SK-N-SH (cell line): ENCODE data around the gene TUBGCP6. TPM values are rescaled to one million over a fixed set of nuclear protein-coding genes. Genes with fewer than 3 reads are reported as not detected.

Experiments
- CTCF ChIA-PET: fragments of 300-600, 350-600 bp; formaldehyde crosslinking; extraction: SDS; loops from one replicate; lab custom pipeline; 2021; lab: Yijun Ruan, JAX
- POLR2A ChIA-PET: fragments of 350-600 bp; sonication (Branson Sonifier 250); formaldehyde crosslinking; extraction: SDS; loops from one replicate; lab custom pipeline; 2020; ENCODE audit warnings: antibody characterized with exemption, inconsistent platforms; lab: Yijun Ruan, JAX
- DNase-seq: peaks from one replicate; pipeline ENCODE4 v3.0.0; 2012
- H2AFZ ChIP-seq: fragments of 200-600 bp; sonication (generic); 2 replicates; pipeline ENCODE4 v1.8.1; 2016; ENCODE audit warnings: antibody characterized with exemption, mild to moderate bottlenecking, low read depth
- H3F3A ChIP-seq: fragments of 200-600 bp; sonication (generic); replicated peaks from 2 replicates; pipeline ENCODE3; 2016; ENCODE audit warnings: antibody characterized with exemption, mild to moderate bottlenecking; ENCODE audit not compliant: insufficient read depth
- H3K27ac ChIP-seq, 2 experiments: fragments of 200-500 bp in 1 of 2; fragments of 200-600 bp in 1 of 2; sonication (Bioruptor generic) in 1 of 2; sonication (generic), shearing (Covaris generic) in 1 of 2; 2 replicates each; pipeline versions ENCODE4 v1.5.1 to v1.6.1; 2014 to 2016; ENCODE audit warnings: low read depth in 2 of 2, inconsistent platforms in 1 of 2, low read length in 1 of 2, mild to moderate bottlenecking in 1 of 2, mixed read lengths in 1 of 2
- H3K27me3 ChIP-seq: fragments of 200-600 bp; sonication (generic), shearing (Covaris generic); 2 replicates; pipeline ENCODE4 v1.6.1; 2016; ENCODE audit warnings: mixed run types; ENCODE audit not compliant: insufficient read depth
- H3K36me3 ChIP-seq, 2 experiments: fragments of 200-500 bp in 1 of 2; fragments of 200-600 bp in 1 of 2; sonication (Bioruptor generic) in 1 of 2; sonication (generic) in 1 of 2; replicated peaks in 1 of 2; 2 replicates each; pipeline versions ENCODE3 to v1.5.1; 2014 to 2016; ENCODE audit warnings: low read length in 1 of 2, mild to moderate bottlenecking in 1 of 2; ENCODE audit not compliant: insufficient read depth in 2 of 2, control insufficient read depth in 1 of 2
- H3K4me1 ChIP-seq, 2 experiments: fragments of 200-500 bp in 1 of 2; fragments of 200-600 bp in 1 of 2; sonication (Bioruptor generic) in 1 of 2; sonication (generic), shearing (Covaris generic) in 1 of 2; 2 replicates each; pipeline versions ENCODE4 v1.5.1 to v1.6.1; 2014 to 2016; ENCODE audit warnings: low read depth in 1 of 2, low read length in 1 of 2, mixed run types in 1 of 2; ENCODE audit not compliant: insufficient read depth in 2 of 2, control insufficient read depth in 1 of 2
- H3K4me2 ChIP-seq: fragments of 200-600 bp; sonication (generic), shearing (Covaris generic); 2 replicates; pipeline ENCODE4 v1.6.1; 2017; ENCODE audit warnings: mixed run types
- H3K4me3 ChIP-seq, 2 experiments: fragments of 200-500 bp in 1 of 2; fragments of 200-600 bp in 1 of 2; sonication (Bioruptor generic) in 1 of 2; sonication (generic), shearing (Covaris generic) in 1 of 2; 2 replicates each; pipeline versions ENCODE4 v1.5.1 to v1.8.1; 2014 to 2016; ENCODE audit warnings: low read depth in 2 of 2, inconsistent platforms in 1 of 2, low read length in 1 of 2, mild to moderate bottlenecking in 1 of 2, mixed read lengths in 1 of 2, moderate library complexity in 1 of 2
- H3K79me2 ChIP-seq: fragments of 200-600 bp; sonication (generic); 2 replicates; pipeline ENCODE4 v1.8.1; 2017; ENCODE audit warnings: mild to moderate bottlenecking; ENCODE audit not compliant: insufficient read depth
- H3K9ac ChIP-seq: fragments of 200-600 bp; sonication (generic); 2 replicates; pipeline ENCODE4 v1.6.1; 2017; ENCODE audit warnings: mixed run types
- H3K9me2 ChIP-seq: fragments of 200-600 bp; sonication (generic); 2 replicates; pipeline ENCODE4 v1.6.1; 2017; ENCODE audit warnings: mixed run types
- H3K9me3 ChIP-seq: fragments of 200-600 bp; sonication (generic); 2 replicates; pipeline ENCODE4 v1.6.1; 2017; ENCODE audit warnings: mixed run types, mild to moderate bottlenecking, moderate library complexity
- H4K20me1 ChIP-seq: fragments of 200-600 bp; sonication (generic); 2 replicates; pipeline ENCODE4 v1.6.1; 2017; ENCODE audit warnings: mild to moderate bottlenecking, mixed run types; ENCODE audit not compliant: insufficient read depth
- ELF1 ChIP-seq: IDR thresholded peaks from 2 replicates; pipeline ENCODE4 v1.4.0; 2012
- EZH2phosphoT487 ChIP-seq: fragments of 200-600 bp; sonication (generic); IDR thresholded peaks from 2 replicates; pipeline ENCODE4 v1.6.1; 2017; ENCODE audit warnings: low read depth, mixed run types, mild to moderate bottlenecking, antibody characterized with exemption, moderate library complexity, borderline replicate concordance
- GATA2 ChIP-seq: sonication (generic); formaldehyde crosslinking; IDR thresholded peaks from 2 replicates; pipeline ENCODE4 v1.5.0; 2020; ENCODE audit warnings: mild to moderate bottlenecking, missing genetic modification reagents
- MAX ChIP-seq: IDR thresholded peaks from 2 replicates; pipeline ENCODE4 v1.4.0; 2012; ENCODE audit warnings: low read depth
- MXI1 ChIP-seq: IDR thresholded peaks from 2 replicates; pipeline ENCODE4 v1.6.1; 2012; ENCODE audit warnings: mild to moderate bottlenecking, low read depth, low read length, improper control_type of control experiment
- NFIC ChIP-seq: IDR thresholded peaks from 2 replicates; pipeline ENCODE4 v1.4.0; 2012; ENCODE audit warnings: borderline replicate concordance
- RCOR1 ChIP-seq: fragments of 150-350 bp; IDR thresholded peaks from 2 replicates; pipeline ENCODE4 v1.6.1; 2017; ENCODE audit warnings: antibody characterized with exemption, low read length
- RXRA ChIP-seq: IDR thresholded peaks from 2 replicates; pipeline ENCODE4 v1.4.0; 2012; ENCODE audit warnings: low read depth, mild to moderate bottlenecking, borderline replicate concordance
- USF1 ChIP-seq: IDR thresholded peaks from 2 replicates; pipeline ENCODE4 v1.4.0; 2012; ENCODE audit warnings: low read depth, borderline replicate concordance
- USF2 ChIP-seq: fragments of 150-350 bp; IDR thresholded peaks from 2 replicates; pipeline ENCODE4 v1.6.1; 2017; ENCODE audit warnings: antibody characterized with exemption, low read length, low read depth, borderline replicate concordance
- YY1 ChIP-seq: IDR thresholded peaks from 2 replicates; pipeline ENCODE4 v1.4.0; 2012; ENCODE audit warnings: low read depth, mild to moderate bottlenecking
- WGBS: methylation state at CpG from one replicate; pipeline ENCODE4 v1.1.6; 2017; ENCODE audit warnings: low lambda C conversion rate; 5-methylcytosine and 5-hydroxymethylcytosine counted together
- polyA plus RNA-seq, 3 experiments: library from polyadenylated mRNA; depleted of rRNA; stranded (reverse); fragments of >200 nt; gene quantifications; 2 replicates each; pipeline ENCODE4 v1.2.3, GENCODE V29; 2012
- TF ChIP-seq, protein P1 (sequence below): IDR thresholded peaks from 2 replicates; pipeline ENCODE4 v1.4.0; 2012; ENCODE audit warnings: low read depth, borderline replicate concordance

TUBGCP6 gene
- polyA plus RNA-seq, 1 of the 3 experiments (the other 2 are of a cell fraction) = 40.4 TPM

DNA sequence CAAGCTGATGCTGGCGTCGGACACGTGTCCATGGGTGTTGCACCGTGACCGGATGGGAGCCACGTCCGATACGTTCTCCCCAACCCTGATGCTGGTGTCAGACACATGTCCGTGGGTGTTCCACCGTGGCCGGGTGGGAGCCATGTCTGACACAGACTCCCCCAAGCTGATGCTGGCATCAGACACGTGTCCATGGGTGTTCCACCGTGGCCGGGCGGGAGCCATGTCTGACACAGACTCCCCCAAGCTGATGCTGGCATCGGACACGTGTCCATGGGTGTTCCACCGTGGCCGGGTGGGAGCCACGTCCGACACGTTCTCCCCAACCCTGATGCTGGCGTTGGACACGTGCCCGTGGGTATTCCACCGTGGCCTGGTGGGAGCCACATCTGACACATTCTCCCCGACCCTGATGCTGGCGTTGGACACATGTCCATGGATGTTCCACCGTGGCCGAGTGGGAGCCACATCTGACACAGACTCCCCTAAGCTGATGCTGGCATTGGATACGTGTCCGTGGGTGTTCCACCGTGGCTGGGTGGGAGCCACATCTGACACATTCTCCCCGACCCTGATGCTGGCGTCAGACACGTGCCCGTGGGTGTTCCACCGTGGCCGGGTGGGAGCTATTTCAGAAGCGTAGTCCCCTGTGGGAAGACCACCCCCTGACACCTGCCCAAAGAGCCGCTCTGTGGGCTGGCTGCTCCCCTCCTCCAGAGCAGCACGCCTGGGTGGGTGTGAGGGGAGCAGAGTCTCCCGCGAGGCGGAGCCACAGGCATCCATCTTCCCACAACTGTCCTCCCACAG, 24.0 kb downstream of the TUBGCP6 start (continued):
- no peak for TF ChIP-seq EZH2phosphoT487
- TF ChIP-seq, protein P1, sequence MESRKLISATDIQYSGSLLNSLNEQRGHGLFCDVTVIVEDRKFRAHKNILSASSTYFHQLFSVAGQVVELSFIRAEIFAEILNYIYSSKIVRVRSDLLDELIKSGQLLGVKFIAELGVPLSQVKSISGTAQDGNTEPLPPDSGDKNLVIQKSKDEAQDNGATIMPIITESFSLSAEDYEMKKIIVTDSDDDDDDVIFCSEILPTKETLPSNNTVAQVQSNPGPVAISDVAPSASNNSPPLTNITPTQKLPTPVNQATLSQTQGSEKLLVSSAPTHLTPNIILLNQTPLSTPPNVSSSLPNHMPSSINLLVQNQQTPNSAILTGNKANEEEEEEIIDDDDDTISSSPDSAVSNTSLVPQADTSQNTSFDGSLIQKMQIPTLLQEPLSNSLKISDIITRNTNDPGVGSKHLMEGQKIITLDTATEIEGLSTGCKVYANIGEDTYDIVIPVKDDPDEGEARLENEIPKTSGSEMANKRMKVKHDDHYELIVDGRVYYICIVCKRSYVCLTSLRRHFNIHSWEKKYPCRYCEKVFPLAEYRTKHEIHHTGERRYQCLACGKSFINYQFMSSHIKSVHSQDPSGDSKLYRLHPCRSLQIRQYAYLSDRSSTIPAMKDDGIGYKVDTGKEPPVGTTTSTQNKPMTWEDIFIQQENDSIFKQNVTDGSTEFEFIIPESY = no peak
- TF ChIP-seq NFIC = no peak
- no peak for TF ChIP-seq RCOR1
- TF ChIP-seq, all 33 proteins: peak for 0

GRCh38 chr22:50219800-50220602, 24.8 kb downstream of the TUBGCP6 start:
- H3K36me3 ChIP-seq = peaks cover 3 to 78% of the 10 kb centered on the region in 2 experiments
- DNase-seq = no peak
- no peaks in the 10 kb centered on the region for H3K27me3 ChIP-seq
- no peak overlapping the region for H3K4me3 ChIP-seq
- peaks cover 0 to 19% of the 10 kb centered on the region in 2 experiments; a peak in 1 of 4 replicates for H3K4me1 ChIP-seq
- H4K20me1 ChIP-seq = peaks cover 10% of the 10 kb centered on the region; the same call in 1 of the 2 replicates
- no peak overlapping the region for H2AFZ ChIP-seq
- H3K9me2 ChIP-seq = no peaks in the 10 kb centered on the region
- no peaks in the 10 kb centered on the region for H3K79me2 ChIP-seq
- no peaks in the 10 kb centered on the region for H3K9me3 ChIP-seq
- ChIA-PET POLR2A (no interaction called here), CTCF (interaction anchor here (1.0 to 2.7 kb wide), 6 partner anchors 12 to 70 kb away, joined by 3 to 12 read pairs (median 3); no protein-coding TSS in a partner anchor)
- 94% methylated on average over 19 of the region's 25 CpGs for WGBS
- H3K4me2 ChIP-seq = no peak overlapping the region
- no peak overlapping the region; a peak in 1 of 4 replicates for H3K27ac ChIP-seq
- TF ChIP-seq YY1 = no peak
- no peak for TF ChIP-seq RXRA
- no peak for TF ChIP-seq RCOR1
- no peak for TF ChIP-seq NFIC
- TF ChIP-seq MAX = no peak
- no peak for TF ChIP-seq ELF1
- no peak overlapping the region for H3K9ac ChIP-seq
- H3F3A ChIP-seq = no peaks in the 10 kb centered on the region

DNA sequence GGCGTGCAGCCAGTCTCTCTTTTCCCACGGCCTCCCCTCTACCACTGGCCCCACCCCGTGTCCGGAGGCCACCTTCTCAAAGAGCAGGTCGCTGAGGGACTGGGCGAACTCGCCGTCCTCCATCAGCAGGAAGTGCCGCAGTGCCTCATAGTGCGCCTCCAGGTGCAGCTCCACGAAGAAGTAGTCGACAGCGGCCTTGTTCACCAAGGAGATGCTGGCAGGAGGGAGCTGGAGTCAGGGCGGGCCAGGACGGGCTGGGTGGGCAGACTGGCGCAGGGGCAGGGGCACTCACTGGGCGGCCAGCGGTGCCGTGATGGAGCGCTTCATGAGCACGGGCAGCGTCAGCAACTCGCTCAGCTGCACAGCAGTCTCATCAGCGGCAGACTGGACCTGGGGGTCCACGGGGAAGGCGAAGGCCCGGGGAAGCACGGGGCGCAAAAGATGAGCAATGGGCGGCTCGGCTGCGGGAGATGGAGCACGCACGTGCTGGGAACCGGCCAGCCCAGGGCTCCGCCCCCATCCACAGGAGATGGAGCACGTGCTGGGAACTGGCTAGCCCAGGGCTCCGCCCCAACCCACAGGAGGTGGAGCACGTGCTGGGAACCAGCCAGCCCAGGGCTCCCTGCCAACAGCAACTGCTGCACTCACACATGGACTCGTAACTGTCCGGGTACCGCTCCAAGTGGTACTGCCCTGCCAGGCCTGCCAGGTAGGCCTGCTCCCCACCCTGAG, 25.7 kb downstream of the TUBGCP6 start:
- POLR2A ChIA-PET = no interaction called here
- no peaks in the 10 kb centered on the region for H3K27me3 ChIP-seq
- no peak overlapping the region for H2AFZ ChIP-seq
- WGBS = 92% methylated on average over 31 of the region's 42 CpGs
- H3K4me2 ChIP-seq = no peak overlapping the region
- TF ChIP-seq USF2 (peak; percentile 37; the same call in 1 of the 2 replicates), NFIC (no peak; the same call in 1 of the 2 replicates), GATA2 (no peak), MAX (peak; percentile 66), MXI1 (peak; percentile 92), YY1 (no peak), USF1 (peak; percentile 58; the same call in 1 of the 2 replicates)
- H3K79me2 ChIP-seq = peaks cover 6% of the 10 kb centered on the region; the same call in 1 of the 2 replicates
- H3K9ac ChIP-seq = no peak overlapping the region
- H3K36me3 ChIP-seq = peaks cover 11 to 77% of the 10 kb centered on the region in 2 experiments
- H3K9me3 ChIP-seq = no peaks in the 10 kb centered on the region
- no peak overlapping the region for H3K27ac ChIP-seq
- H4K20me1 ChIP-seq = peaks cover 10% of the 10 kb centered on the region; the same call in 1 of the 2 replicates
- peaks cover 0 to 22% of the 10 kb centered on the region in 2 experiments; a peak in 1 of 4 replicates for H3K4me1 ChIP-seq
- H3K4me3 ChIP-seq = no peak overlapping the region
- peak; percentile 87 for DNase-seq
- no peaks in the 10 kb centered on the region for H3K9me2 ChIP-seq
- H3F3A ChIP-seq = no peaks in the 10 kb centered on the region
- CTCF ChIA-PET = interaction anchor here (1.0 to 2.7 kb wide), 4 partner anchors 11 to 72 kb away, joined by 3 to 12 read pairs (median 4); no protein-coding TSS in a partner anchor
